ENCODE data around the gene COMT. TPM values are rescaled to one million over a fixed set of nuclear protein-coding genes. Genes with fewer than 3 reads are reported as not detected.

Gene COMT
- total and polyA plus RNA-seq, 9 of the 15 experiments (the other 6 are each of a cell fraction or from before 2014, with no cell fraction given) = 12.5 to 351 (median 155) TPM

DNA sequence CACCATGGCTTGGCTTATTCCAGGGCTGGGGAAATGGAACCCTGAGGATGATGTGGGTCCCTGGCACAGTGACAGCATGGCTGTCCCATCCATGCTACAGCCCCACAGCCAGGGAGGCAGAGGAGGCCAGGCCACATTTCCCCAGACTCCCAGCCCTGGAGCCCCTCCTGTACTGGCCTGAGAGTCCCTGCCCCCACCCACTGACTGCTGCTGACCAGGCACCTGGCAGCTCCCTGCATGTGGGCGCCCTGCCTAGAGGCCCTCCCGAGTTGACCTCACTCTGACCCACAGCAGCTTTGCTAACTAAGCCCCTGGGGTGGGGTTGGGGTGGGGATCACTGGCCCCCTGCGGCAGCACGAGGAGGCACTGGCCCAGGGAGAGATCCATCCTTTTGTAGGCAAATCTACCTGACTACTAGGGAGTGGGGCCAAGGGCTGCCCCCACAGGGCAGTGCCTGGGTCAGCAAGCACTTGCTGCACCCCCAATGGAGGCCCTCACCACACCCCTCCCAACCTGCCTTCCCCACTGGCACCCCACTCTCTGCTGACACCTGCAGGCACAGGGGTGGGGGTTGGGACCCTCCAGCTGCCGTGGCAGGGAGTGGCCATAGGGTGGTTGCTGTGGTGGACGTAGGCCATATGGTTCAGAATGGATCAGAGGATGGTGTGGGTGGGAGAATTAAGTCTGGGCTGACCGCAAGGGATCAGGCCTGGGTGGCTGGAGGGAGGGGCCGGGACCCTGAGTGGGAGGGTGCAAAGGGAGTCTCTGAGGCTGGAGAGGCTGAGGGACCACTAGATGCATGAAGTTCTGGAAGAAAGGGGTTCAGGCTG, 57.6 kb downstream of the COMT start (continued):
- TF ChIP-seq, protein P1, sequence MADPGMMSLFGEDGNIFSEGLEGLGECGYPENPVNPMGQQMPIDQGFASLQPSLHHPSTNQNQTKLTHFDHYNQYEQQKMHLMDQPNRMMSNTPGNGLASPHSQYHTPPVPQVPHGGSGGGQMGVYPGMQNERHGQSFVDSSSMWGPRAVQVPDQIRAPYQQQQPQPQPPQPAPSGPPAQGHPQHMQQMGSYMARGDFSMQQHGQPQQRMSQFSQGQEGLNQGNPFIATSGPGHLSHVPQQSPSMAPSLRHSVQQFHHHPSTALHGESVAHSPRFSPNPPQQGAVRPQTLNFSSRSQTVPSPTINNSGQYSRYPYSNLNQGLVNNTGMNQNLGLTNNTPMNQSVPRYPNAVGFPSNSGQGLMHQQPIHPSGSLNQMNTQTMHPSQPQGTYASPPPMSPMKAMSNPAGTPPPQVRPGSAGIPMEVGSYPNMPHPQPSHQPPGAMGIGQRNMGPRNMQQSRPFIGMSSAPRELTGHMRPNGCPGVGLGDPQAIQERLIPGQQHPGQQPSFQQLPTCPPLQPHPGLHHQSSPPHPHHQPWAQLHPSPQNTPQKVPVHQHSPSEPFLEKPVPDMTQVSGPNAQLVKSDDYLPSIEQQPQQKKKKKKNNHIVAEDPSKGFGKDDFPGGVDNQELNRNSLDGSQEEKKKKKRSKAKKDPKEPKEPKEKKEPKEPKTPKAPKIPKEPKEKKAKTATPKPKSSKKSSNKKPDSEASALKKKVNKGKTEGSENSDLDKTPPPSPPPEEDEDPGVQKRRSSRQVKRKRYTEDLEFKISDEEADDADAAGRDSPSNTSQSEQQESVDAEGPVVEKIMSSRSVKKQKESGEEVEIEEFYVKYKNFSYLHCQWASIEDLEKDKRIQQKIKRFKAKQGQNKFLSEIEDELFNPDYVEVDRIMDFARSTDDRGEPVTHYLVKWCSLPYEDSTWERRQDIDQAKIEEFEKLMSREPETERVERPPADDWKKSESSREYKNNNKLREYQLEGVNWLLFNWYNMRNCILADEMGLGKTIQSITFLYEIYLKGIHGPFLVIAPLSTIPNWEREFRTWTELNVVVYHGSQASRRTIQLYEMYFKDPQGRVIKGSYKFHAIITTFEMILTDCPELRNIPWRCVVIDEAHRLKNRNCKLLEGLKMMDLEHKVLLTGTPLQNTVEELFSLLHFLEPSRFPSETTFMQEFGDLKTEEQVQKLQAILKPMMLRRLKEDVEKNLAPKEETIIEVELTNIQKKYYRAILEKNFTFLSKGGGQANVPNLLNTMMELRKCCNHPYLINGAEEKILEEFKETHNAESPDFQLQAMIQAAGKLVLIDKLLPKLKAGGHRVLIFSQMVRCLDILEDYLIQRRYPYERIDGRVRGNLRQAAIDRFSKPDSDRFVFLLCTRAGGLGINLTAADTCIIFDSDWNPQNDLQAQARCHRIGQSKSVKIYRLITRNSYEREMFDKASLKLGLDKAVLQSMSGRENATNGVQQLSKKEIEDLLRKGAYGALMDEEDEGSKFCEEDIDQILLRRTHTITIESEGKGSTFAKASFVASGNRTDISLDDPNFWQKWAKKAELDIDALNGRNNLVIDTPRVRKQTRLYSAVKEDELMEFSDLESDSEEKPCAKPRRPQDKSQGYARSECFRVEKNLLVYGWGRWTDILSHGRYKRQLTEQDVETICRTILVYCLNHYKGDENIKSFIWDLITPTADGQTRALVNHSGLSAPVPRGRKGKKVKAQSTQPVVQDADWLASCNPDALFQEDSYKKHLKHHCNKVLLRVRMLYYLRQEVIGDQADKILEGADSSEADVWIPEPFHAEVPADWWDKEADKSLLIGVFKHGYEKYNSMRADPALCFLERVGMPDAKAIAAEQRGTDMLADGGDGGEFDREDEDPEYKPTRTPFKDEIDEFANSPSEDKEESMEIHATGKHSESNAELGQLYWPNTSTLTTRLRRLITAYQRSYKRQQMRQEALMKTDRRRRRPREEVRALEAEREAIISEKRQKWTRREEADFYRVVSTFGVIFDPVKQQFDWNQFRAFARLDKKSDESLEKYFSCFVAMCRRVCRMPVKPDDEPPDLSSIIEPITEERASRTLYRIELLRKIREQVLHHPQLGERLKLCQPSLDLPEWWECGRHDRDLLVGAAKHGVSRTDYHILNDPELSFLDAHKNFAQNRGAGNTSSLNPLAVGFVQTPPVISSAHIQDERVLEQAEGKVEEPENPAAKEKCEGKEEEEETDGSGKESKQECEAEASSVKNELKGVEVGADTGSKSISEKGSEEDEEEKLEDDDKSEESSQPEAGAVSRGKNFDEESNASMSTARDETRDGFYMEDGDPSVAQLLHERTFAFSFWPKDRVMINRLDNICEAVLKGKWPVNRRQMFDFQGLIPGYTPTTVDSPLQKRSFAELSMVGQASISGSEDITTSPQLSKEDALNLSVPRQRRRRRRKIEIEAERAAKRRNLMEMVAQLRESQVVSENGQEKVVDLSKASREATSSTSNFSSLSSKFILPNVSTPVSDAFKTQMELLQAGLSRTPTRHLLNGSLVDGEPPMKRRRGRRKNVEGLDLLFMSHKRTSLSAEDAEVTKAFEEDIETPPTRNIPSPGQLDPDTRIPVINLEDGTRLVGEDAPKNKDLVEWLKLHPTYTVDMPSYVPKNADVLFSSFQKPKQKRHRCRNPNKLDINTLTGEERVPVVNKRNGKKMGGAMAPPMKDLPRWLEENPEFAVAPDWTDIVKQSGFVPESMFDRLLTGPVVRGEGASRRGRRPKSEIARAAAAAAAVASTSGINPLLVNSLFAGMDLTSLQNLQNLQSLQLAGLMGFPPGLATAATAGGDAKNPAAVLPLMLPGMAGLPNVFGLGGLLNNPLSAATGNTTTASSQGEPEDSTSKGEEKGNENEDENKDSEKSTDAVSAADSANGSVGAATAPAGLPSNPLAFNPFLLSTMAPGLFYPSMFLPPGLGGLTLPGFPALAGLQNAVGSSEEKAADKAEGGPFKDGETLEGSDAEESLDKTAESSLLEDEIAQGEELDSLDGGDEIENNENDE (IDR thresholded peaks at IDR 0.05; ENCODE audit: low read depth, low read length) = peak; percentile 53
- peak; percentile 11; the same call in 1 of the 2 replicates for TF ChIP-seq KLF13 (tag; IDR thresholded peaks at IDR 0.05; ENCODE audit: borderline replicate concordance, low read depth)
- no peak for TF ChIP-seq NFE2L1 (tag; IDR thresholded peaks at IDR 0.05; ENCODE audit: borderline replicate concordance, low read depth)
- TF ChIP-seq KDM5B (IDR thresholded peaks at IDR 0.05; ENCODE audit: insufficient replicate concordance, low read depth, low read length) = peak; percentile 9
- peak; percentile 40 for TF ChIP-seq EGR1 (conservative IDR thresholded peaks at IDR 0.05)
- TF ChIP-seq, protein P2, sequence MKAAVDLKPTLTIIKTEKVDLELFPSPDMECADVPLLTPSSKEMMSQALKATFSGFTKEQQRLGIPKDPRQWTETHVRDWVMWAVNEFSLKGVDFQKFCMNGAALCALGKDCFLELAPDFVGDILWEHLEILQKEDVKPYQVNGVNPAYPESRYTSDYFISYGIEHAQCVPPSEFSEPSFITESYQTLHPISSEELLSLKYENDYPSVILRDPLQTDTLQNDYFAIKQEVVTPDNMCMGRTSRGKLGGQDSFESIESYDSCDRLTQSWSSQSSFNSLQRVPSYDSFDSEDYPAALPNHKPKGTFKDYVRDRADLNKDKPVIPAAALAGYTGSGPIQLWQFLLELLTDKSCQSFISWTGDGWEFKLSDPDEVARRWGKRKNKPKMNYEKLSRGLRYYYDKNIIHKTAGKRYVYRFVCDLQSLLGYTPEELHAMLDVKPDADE (conservative IDR thresholded peaks at IDR 0.05; ENCODE audit: control insufficient read depth, low read depth, low read length) = 0 out of 2 replicates have a peak, but pooled peaks have one; percentile 16
- TF ChIP-seq GATA2 (CRISPR knock-in tag; IDR thresholded peaks at IDR 0.05) = no peak
- TF ChIP-seq NFIX (CRISPR knock-in tag; IDR thresholded peaks at IDR 0.05; ENCODE audit: low read depth) = 0 out of 2 replicates have a peak, but pooled peaks have one; percentile 0
- TF ChIP-seq, protein P3, sequence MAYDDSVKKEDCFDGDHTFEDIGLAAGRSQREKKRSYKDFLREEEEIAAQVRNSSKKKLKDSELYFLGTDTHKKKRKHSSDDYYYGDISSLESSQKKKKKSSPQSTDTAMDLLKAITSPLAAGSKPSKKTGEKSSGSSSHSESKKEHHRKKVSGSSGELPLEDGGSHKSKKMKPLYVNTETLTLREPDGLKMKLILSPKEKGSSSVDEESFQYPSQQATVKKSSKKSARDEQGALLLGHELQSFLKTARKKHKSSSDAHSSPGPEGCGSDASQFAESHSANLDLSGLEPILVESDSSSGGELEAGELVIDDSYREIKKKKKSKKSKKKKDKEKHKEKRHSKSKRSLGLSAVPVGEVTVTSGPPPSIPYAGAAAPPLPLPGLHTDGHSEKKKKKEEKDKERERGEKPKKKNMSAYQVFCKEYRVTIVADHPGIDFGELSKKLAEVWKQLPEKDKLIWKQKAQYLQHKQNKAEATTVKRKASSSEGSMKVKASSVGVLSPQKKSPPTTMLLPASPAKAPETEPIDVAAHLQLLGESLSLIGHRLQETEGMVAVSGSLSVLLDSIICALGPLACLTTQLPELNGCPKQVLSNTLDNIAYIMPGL (CRISPR knock-in tag; IDR thresholded peaks at IDR 0.05) = 0 out of 2 replicates have a peak, but pooled peaks have one; percentile 13
- TF ChIP-seq, protein P4, sequence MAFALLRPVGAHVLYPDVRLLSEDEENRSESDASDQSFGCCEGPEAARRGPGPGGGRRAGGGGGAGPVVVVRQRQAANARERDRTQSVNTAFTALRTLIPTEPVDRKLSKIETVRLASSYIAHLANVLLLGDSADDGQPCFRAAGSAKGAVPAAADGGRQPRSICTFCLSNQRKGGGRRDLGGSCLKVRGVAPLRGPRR (CRISPR knock-in tag; IDR thresholded peaks at IDR 0.05) = no peak
